Activated CD4-positive, alpha-beta memory T cell treated with anti-CD3 and anti-CD28 coated beads for 36 hours (primary cell): ENCODE results near the gene TVP23B. TPM values are rescaled to one million over a fixed set of nuclear protein-coding genes. Genes with fewer than 3 reads are reported as not detected.

ENCODE experiments used
- total RNA-seq, 2 experiments: library from RNA; stranded (reverse); gene quantifications; one replicate each; pipeline ENCODE4 v1.2.3, GENCODE V29; 2021

TVP23B gene
- total RNA-seq, 2 experiments from 2014 or later = 30.6 to 34.1 TPM

Other genes starting within 250 kb of the TVP23B start
- not detected for gene TBC1D28, start 136.8 kb upstream of the TVP23B start, total RNA-seq
- 1 to 10 TPM; 2.0 to 2.5 TPM for gene FOXO3B, start 98.9 kb upstream of the TVP23B start, total RNA-seq
- not detected for gene FBXW10, start 37.1 kb upstream of the TVP23B start, total RNA-seq
- 10 to 100 TPM; 41.9 to 42.5 TPM for gene PRPSAP2, start 76.9 kb downstream of the TVP23B start, total RNA-seq
- not detected for gene SLC5A10, start 171.0 kb downstream of the TVP23B start, total RNA-seq
- 10 to 100 TPM; 12.6 to 14.3 TPM for gene FAM83G, start 223.6 kb downstream of the TVP23B start, total RNA-seq